Uterus (tissue), 2 donors: ENCODE data around the gene IFITM5.
A peak's percentile ranks its signal among the peaks of the same experiment; 100 is the strongest.

ENCODE experiments used
- POLR2A ChIP-seq, 2 donors: fragments of 450-650 bp; IDR thresholded peaks; one replicate each; pipeline ENCODE4 v1.6.1; 2016; ENCODE audit warnings: antibody characterized with exemption in 2 of 2, mild to moderate bottlenecking in 1 of 2, moderate library complexity in 1 of 2
- TF ChIP-seq, protein P1 (sequence below), 4 experiments: fragments of 200-600 bp in 2 of 4; fragments of 450-650 bp in 2 of 4; sonication (generic) in 2 of 4; IDR thresholded peaks; one replicate each; pipeline ENCODE4 v1.5.1; 2016 to 2019; ENCODE audit warnings: antibody characterized with exemption in 4 of 4, mild to moderate bottlenecking in 2 of 4, moderate library complexity in 1 of 4

GRCh38 chr11:334264-334994, 35.1 kb upstream of the IFITM5 start:
- TF ChIP-seq, protein P1, sequence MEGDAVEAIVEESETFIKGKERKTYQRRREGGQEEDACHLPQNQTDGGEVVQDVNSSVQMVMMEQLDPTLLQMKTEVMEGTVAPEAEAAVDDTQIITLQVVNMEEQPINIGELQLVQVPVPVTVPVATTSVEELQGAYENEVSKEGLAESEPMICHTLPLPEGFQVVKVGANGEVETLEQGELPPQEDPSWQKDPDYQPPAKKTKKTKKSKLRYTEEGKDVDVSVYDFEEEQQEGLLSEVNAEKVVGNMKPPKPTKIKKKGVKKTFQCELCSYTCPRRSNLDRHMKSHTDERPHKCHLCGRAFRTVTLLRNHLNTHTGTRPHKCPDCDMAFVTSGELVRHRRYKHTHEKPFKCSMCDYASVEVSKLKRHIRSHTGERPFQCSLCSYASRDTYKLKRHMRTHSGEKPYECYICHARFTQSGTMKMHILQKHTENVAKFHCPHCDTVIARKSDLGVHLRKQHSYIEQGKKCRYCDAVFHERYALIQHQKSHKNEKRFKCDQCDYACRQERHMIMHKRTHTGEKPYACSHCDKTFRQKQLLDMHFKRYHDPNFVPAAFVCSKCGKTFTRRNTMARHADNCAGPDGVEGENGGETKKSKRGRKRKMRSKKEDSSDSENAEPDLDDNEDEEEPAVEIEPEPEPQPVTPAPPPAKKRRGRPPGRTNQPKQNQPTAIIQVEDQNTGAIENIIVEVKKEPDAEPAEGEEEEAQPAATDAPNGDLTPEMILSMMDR (IDR thresholded peaks at IDR 0.05) = no peak
- TF ChIP-seq POLR2A (IDR thresholded peaks at IDR 0.05) = peak in 1 of 2 donors; percentile 48
